ENCODE results near the gene PPP2R3A. TPM values are rescaled to one million over a fixed set of nuclear protein-coding genes. Genes with fewer than 3 reads are reported as not detected.

Gene PPP2R3A
- total and polyA plus RNA-seq, 9 of the 15 experiments (the other 6 are each of a cell fraction or from before 2014, with no cell fraction given), result 0.10 to 0.50 (median 0.24) TPM

DNA sequence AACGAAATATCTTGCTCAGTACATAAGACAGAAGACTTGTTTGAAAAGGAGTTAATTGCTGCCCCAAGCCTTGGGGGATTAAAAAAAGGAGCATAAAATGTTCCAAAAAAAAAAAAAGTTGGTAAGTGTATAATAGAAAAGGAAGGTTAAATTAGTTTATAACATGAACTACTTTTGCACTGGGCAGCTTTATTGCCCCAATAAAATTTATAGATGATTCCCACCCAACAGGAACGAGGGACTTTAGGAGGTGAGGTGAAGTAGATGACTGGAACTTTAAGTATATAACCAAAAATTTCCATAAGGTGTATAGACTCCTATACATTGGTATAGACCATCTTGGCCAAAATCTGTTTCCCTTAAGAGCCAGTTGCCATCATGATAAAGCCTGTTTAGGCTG lies 14.8 kb downstream of the PPP2R3A start:
- no peak for ATAC-seq
- no peaks in the 10 kb centered on the region for H3K27me3 ChIP-seq (ENCODE audit: control insufficient read depth in 2 of 2, insufficient read depth in 2 of 2, low read length in 2 of 2)
- FAIRE-seq, result no peak
- no peaks in the 10 kb centered on the region for H3K9me3 ChIP-seq (replicated peaks; ENCODE audit: control insufficient read depth, insufficient read depth, low read depth, low read length)
- H3K4me3 ChIP-seq, result no peak overlapping the region
- no peak overlapping the region for H3K9ac ChIP-seq (ENCODE audit: insufficient read depth in 1 of 2, low read depth in 2 of 2, low read length in 2 of 2)
- no peak overlapping the region for H3K27ac ChIP-seq (ENCODE audit: extremely low read depth, low read depth, low read length)
- ChIA-PET POLR2A (no interaction called here), CTCF (ENCODE audit: low intra/inter-chr PET ratio) (no interaction called here)
- no peaks in the 10 kb centered on the region for H3K4me1 ChIP-seq (replicated peaks in 1 of 2; ENCODE audit: control insufficient read depth in 2 of 2, insufficient read depth in 2 of 2, low read length in 2 of 2)
- in situ Hi-C loops (cut with MboI) (no loop called here), intact Hi-C loops (cut with micrococcal nuclease) (no loop called here)
- no peaks in the 10 kb centered on the region for H3K9me1 ChIP-seq (ENCODE audit: control insufficient read depth, insufficient read depth, low read length)
- no TSS peak for BruUV-seq (replicated peaks)
- no peak overlapping the region for H3K4me2 ChIP-seq (ENCODE audit: insufficient read depth, low read length)
- no peaks in the 10 kb centered on the region for H3K79me2 ChIP-seq (ENCODE audit: control insufficient read depth, insufficient read depth, low read length)
- 0% methylated on average over 2 of the region's 2 CpGs for WGBS (ENCODE audit: insufficient coverage, low coverage, missing lambda C conversion rate)
- DNase-seq (ENCODE audit: extremely low read depth in 1 of 4, low spot score in 3 of 4), result no peak
- TF ChIP-seq, protein P1, sequence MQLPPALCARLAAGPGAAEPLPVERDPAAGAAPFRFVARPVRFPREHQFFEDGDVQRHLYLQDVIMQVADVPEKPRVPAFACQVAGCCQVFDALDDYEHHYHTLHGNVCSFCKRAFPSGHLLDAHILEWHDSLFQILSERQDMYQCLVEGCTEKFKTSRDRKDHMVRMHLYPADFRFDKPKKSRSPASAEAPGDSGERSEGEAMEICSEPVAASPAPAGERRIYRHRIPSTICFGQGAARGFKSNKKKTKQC (CRISPR knock-in tag; IDR thresholded peaks at IDR 0.05), result no peak
- no peak for TF ChIP-seq FOXA3 (CRISPR knock-in tag; conservative IDR thresholded peaks at IDR 0.05 in 1 of 2, IDR thresholded peaks at IDR 0.05 in 1 of 2)
- no peak for TF ChIP-seq RBM17 (IDR thresholded peaks at IDR 0.05; ENCODE audit: borderline replicate concordance, low read depth, low read length)
- no peak for TF ChIP-seq PCBP1 (IDR thresholded peaks at IDR 0.05; ENCODE audit: low read depth, low read length, poor library complexity, severe bottlenecking)
- H4K20me1 ChIP-seq (replicated peaks; ENCODE audit: control insufficient read depth, insufficient read depth, low read length), result no peaks in the 10 kb centered on the region
- H3K36me3 ChIP-seq (ENCODE audit: control insufficient read depth, insufficient read depth, low read length), result no peaks in the 10 kb centered on the region
- no peak overlapping the region for H2AFZ ChIP-seq (ENCODE audit: low read depth, low read length)

DNA sequence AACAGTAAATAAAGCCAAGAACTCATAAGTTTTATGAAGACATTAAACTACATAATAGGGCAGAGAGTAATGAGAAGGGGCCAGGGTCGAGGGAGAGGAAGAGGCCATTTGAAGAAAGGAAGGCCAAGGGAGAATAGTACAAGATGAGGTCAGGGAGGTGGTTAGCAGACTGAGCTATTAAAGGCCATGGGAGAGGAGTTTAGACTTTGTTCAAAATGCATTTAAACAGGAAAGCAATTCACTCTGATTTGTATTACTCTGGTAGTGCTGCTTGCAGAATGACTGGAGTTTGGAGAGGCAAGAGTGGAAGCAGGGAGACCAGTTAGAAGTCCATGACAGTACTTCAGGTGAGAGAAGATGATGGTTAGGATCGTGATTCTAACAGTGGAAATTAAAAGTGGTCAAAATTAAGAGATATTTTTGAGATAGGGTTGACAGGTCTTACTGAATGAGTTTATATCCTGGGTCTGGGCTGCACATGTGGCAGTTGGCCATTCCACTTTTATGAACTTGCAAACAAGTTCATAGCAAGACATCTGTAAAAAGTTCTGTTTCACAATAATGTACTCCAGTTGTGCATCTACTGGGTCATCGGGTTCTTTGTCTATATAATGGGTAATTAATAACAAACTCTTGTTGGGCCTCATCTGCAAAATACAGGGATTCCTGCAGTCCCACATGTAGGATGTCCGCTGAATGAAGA lies 16.3 kb downstream of the PPP2R3A start:
- Histone ChIP-seq H4K20me1 (replicated peaks; ENCODE audit: control insufficient read depth, insufficient read depth, low read length) (no peaks in the 10 kb centered on the region; the same call in 1 of the 2 replicates), H3K9me3 (replicated peaks; ENCODE audit: control insufficient read depth, insufficient read depth, low read depth, low read length) (no peaks in the 10 kb centered on the region), H3K79me2 (ENCODE audit: control insufficient read depth, insufficient read depth, low read length) (no peaks in the 10 kb centered on the region), H3K4me2 (ENCODE audit: insufficient read depth, low read length) (no peak overlapping the region), H3K4me3 (no peak overlapping the region), H3K9ac (ENCODE audit: insufficient read depth in 1 of 2, low read depth in 2 of 2, low read length in 2 of 2) (no peak overlapping the region), H3K4me1 (replicated peaks in 1 of 2; ENCODE audit: control insufficient read depth in 2 of 2, insufficient read depth in 2 of 2, low read length in 2 of 2) (no peaks in the 10 kb centered on the region), H3K9me1 (ENCODE audit: control insufficient read depth, insufficient read depth, low read length) (no peaks in the 10 kb centered on the region), H2AFZ (ENCODE audit: low read depth, low read length) (no peak overlapping the region), H3K27ac (ENCODE audit: extremely low read depth, low read depth, low read length) (no peak overlapping the region), H3K27me3 (ENCODE audit: control insufficient read depth in 2 of 2, insufficient read depth in 2 of 2, low read length in 2 of 2) (no peaks in the 10 kb centered on the region), H3K36me3 (ENCODE audit: control insufficient read depth, insufficient read depth, low read length) (no peaks in the 10 kb centered on the region)
- ChIA-PET POLR2A (no interaction called here), CTCF (ENCODE audit: low intra/inter-chr PET ratio) (no interaction called here)
- DNase-seq (ENCODE audit: extremely low read depth in 1 of 4, low spot score in 3 of 4) (no peak), FAIRE-seq (no peak), ATAC-seq (no peak)
- intact Hi-C loops (cut with micrococcal nuclease), result no loop called here
- in situ Hi-C loops (cut with MboI), result no loop called here
- BruUV-seq (replicated peaks), result no TSS peak
- WGBS (ENCODE audit: insufficient coverage, low coverage, missing lambda C conversion rate), result 0% methylated on average over 4 of the region's 4 CpGs
- TF ChIP-seq SMAD1 (IDR thresholded peaks at IDR 0.05; ENCODE audit: low read depth, low read length, partially characterized antibody) (no peak), CEBPG (CRISPR knock-in tag; IDR thresholded peaks at IDR 0.05) (no peak), CEBPG (tag; conservative IDR thresholded peaks at IDR 0.05 in 1 of 2, IDR thresholded peaks at IDR 0.05 in 1 of 2) (no peak), C11orf30 (IDR thresholded peaks at IDR 0.05; ENCODE audit: low read depth) (no peak), ZNF316 (IDR thresholded peaks at IDR 0.05) (no peak), TAL1 (IDR thresholded peaks at IDR 0.05) (no peak), SMAD2 (IDR thresholded peaks at IDR 0.05; ENCODE audit: low read depth, low read length) (no peak), ZNF431 (CRISPR knock-in tag; IDR thresholded peaks at IDR 0.05) (no peak), BDP1 (IDR thresholded peaks at IDR 0.05; ENCODE audit: insufficient read depth, insufficient read length) (no peak), FOXJ2 (tag; IDR thresholded peaks at IDR 0.05) (no peak), ZC3H8 (IDR thresholded peaks at IDR 0.05) (no peak), ZNF354B (CRISPR knock-in tag; IDR thresholded peaks at IDR 0.05) (no peak)
- TF ChIP-seq, protein P2, sequence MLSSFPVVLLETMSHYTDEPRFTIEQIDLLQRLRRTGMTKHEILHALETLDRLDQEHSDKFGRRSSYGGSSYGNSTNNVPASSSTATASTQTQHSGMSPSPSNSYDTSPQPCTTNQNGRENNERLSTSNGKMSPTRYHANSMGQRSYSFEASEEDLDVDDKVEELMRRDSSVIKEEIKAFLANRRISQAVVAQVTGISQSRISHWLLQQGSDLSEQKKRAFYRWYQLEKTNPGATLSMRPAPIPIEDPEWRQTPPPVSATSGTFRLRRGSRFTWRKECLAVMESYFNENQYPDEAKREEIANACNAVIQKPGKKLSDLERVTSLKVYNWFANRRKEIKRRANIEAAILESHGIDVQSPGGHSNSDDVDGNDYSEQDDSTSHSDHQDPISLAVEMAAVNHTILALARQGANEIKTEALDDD (IDR thresholded peaks at IDR 0.05), result no peak

All from K562 (cell line).